ENCODE measurements around the gene ZRANB2. TPM values are rescaled to one million over a fixed set of nuclear protein-coding genes. Genes with fewer than 3 reads are reported as not detected.

ZRANB2 gene
- total and polyA plus RNA-seq, 9 of the 15 experiments (the other 6 are each of a cell fraction or from before 2014, with no cell fraction given), result 80.8 to 264 (median 157) TPM

- peak; percentile 9 for ATAC-seq
- no peak for FAIRE-seq
- Histone ChIP-seq H3K4me2 (ENCODE audit: insufficient read depth, low read length) (no peak overlapping the region), H2AFZ (ENCODE audit: low read depth, low read length) (no peak overlapping the region), H3K9ac (ENCODE audit: insufficient read depth in 1 of 2, low read depth in 2 of 2, low read length in 2 of 2) (no peak overlapping the region), H3K4me1 (replicated peaks in 1 of 2; ENCODE audit: control insufficient read depth in 2 of 2, insufficient read depth in 2 of 2, low read length in 2 of 2) (peaks cover 0 to 5% of the 10 kb centered on the region in 2 experiments; a peak in 1 of 5 replicates), H3K79me2 (ENCODE audit: control insufficient read depth, insufficient read depth, low read length) (no peaks in the 10 kb centered on the region), H3K27me3 (ENCODE audit: control insufficient read depth in 2 of 2, insufficient read depth in 2 of 2, low read length in 2 of 2) (no peaks in the 10 kb centered on the region), H3K36me3 (ENCODE audit: control insufficient read depth, insufficient read depth, low read length) (peaks cover 21% of the 10 kb centered on the region; the same call in 2 of the 3 replicates), H3K27ac (ENCODE audit: extremely low read depth, low read depth, low read length) (no peak overlapping the region), H3K9me3 (replicated peaks; ENCODE audit: control insufficient read depth, insufficient read depth, low read depth, low read length) (no peaks in the 10 kb centered on the region), H3K9me1 (ENCODE audit: control insufficient read depth, insufficient read depth, low read length) (no peaks in the 10 kb centered on the region), H4K20me1 (replicated peaks; ENCODE audit: control insufficient read depth, insufficient read depth, low read length) (no peaks in the 10 kb centered on the region), H3K4me3 (no peak overlapping the region)
- TF ChIP-seq MIER1 (IDR thresholded peaks at IDR 0.05; ENCODE audit: low read depth) (no peak), POLR2G (IDR thresholded peaks at IDR 0.05; ENCODE audit: low read depth, low read length) (peak; percentile 74), RBM22 (IDR thresholded peaks at IDR 0.05; ENCODE audit: low read depth, low read length, poor library complexity, severe bottlenecking) (peak; percentile 49), SUPT5H (IDR thresholded peaks at IDR 0.05) (peak; percentile 64; the same call in 1 of the 2 replicates), HNRNPL (IDR thresholded peaks at IDR 0.05; ENCODE audit: low read depth, low read length) (no peak), POLR2AphosphoS2 (IDR thresholded peaks at IDR 0.05; ENCODE audit: low read length) (peak; percentile 64; the same call in 1 of the 2 replicates), ZBTB17 (CRISPR knock-in tag; IDR thresholded peaks at IDR 0.05) (0 out of 2 replicates have a peak, but pooled peaks have one; percentile 38), MAZ (CRISPR knock-in tag; conservative IDR thresholded peaks at IDR 0.05 in 1 of 2, IDR thresholded peaks at IDR 0.05 in 1 of 2) (0 out of 4 replicates have a peak, but pooled peaks of 1 of the 2 experiments have one; percentile 31), PML (IDR thresholded peaks at IDR 0.05; ENCODE audit: low read length) (0 out of 2 replicates have a peak, but pooled peaks have one; percentile 22)
- TF ChIP-seq, protein P1, sequence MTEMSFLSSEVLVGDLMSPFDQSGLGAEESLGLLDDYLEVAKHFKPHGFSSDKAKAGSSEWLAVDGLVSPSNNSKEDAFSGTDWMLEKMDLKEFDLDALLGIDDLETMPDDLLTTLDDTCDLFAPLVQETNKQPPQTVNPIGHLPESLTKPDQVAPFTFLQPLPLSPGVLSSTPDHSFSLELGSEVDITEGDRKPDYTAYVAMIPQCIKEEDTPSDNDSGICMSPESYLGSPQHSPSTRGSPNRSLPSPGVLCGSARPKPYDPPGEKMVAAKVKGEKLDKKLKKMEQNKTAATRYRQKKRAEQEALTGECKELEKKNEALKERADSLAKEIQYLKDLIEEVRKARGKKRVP (CRISPR knock-in tag; IDR thresholded peaks at IDR 0.05), result 0 out of 2 replicates have a peak, but pooled peaks have one; percentile 20
- no peak for DNase-seq (ENCODE audit: extremely low read depth in 1 of 4, low spot score in 3 of 4)
- intact Hi-C loops (cut with micrococcal nuclease) (no loop called here), in situ Hi-C loops (cut with MboI) (loop anchor here (5.0 kb wide), 2 partner anchors 372 to 527 kb away; no protein-coding TSS in a partner anchor)
- WGBS (ENCODE audit: insufficient coverage, low coverage, missing lambda C conversion rate), result 77% methylated on average over 15 of the region's 15 CpGs
- CTCF ChIA-PET (ENCODE audit: low intra/inter-chr PET ratio), result no interaction called here
- POLR2A ChIA-PET, result interaction anchor here (0.6 to 1.4 kb wide), 3 partner anchors 9 to 651 kb away, joined by 3 to 4 read pairs (median 3); no protein-coding TSS in a partner anchor
- no TSS peak for BruUV-seq (replicated peaks)
Observed at GRCh38 chr1:71054281-71054731, 26.5 kb downstream of the ZRANB2 start.

Data from K562 (cell line).